OCI-LY1 (cell line): Measurements from ENCODE around the gene FERMT1.

Experiments
- H2AFZ ChIP-seq: fragments of 200-600 bp; sonication (generic), shearing (Covaris generic); 2 replicates; pipeline ENCODE4 v1.6.0; 2014; ENCODE audit warnings: antibody characterized with exemption, mild to moderate bottlenecking, low read length
- H3F3A ChIP-seq: fragments of 200-600 bp; sonication (generic), shearing (Covaris generic); 2 replicates; pipeline ENCODE4 v1.6.0; 2014; ENCODE audit warnings: mild to moderate bottlenecking, antibody characterized with exemption, low read length, moderate library complexity; ENCODE audit not compliant: insufficient read depth
- H3K27ac ChIP-seq: fragments of 200-600 bp; sonication (generic); 2 replicates; pipeline ENCODE4 v1.5.1; 2014; ENCODE audit warnings: low read length, mixed run types, mild to moderate bottlenecking, low read depth; ENCODE audit not compliant: poor library complexity, severe bottlenecking
- H3K27me3 ChIP-seq: fragments of 200-600 bp; sonication (generic); 2 replicates; pipeline ENCODE4 v1.6.0; 2014; ENCODE audit warnings: antibody characterized with exemption, mild to moderate bottlenecking, low read length, moderate library complexity; ENCODE audit not compliant: insufficient read depth
- H3K36me3 ChIP-seq: fragments of 200-600 bp; sonication (generic); 2 replicates; pipeline ENCODE4 v1.6.1; 2014; ENCODE audit warnings: mild to moderate bottlenecking, antibody characterized with exemption, low read length, moderate library complexity, mixed read lengths; ENCODE audit not compliant: insufficient read depth
- H3K4me1 ChIP-seq: fragments of 200-600 bp; sonication (generic); 2 replicates; pipeline ENCODE4 v1.5.1; 2014; ENCODE audit warnings: mild to moderate bottlenecking, low read length, moderate library complexity; ENCODE audit not compliant: insufficient read depth, severe bottlenecking
- H3K4me2 ChIP-seq: fragments of 200-600 bp; sonication (generic), shearing (Covaris generic); 2 replicates; pipeline ENCODE4 v1.6.1; 2014; ENCODE audit warnings: low read length
- H3K4me3 ChIP-seq: fragments of 200-600 bp; sonication (generic); 2 replicates; pipeline ENCODE4 v1.5.1; 2014; ENCODE audit warnings: low read length, low read depth, mild to moderate bottlenecking, mixed read lengths; ENCODE audit not compliant: poor library complexity, severe bottlenecking
- H3K79me2 ChIP-seq: fragments of 200-600 bp; shearing (Covaris generic); 2 replicates; pipeline ENCODE4 v1.6.1; 2016; ENCODE audit warnings: mixed run types, low read length, mixed read lengths; ENCODE audit not compliant: insufficient read depth
- H3K9ac ChIP-seq: fragments of 200-600 bp; sonication (generic), shearing (Covaris generic); 2 replicates; pipeline ENCODE4 v1.6.1; 2014; ENCODE audit warnings: mild to moderate bottlenecking, low read length, mixed read lengths
- H3K9me2 ChIP-seq: fragments of 200-600 bp; sonication (generic), shearing (Covaris generic); 2 replicates; pipeline ENCODE4 v1.6.1; 2014; ENCODE audit warnings: low read depth, mild to moderate bottlenecking, low read length, mixed read lengths
- H3K9me3 ChIP-seq: fragments of 200-600 bp; shearing (Covaris generic); 2 replicates; pipeline ENCODE4 v1.6.1; 2014; ENCODE audit warnings: low read length, mixed read lengths
- H4K20me1 ChIP-seq: fragments of 200-600 bp; sonication (generic), shearing (Covaris generic); 2 replicates; pipeline ENCODE4 v1.6.0; 2016; ENCODE audit warnings: mild to moderate bottlenecking, low read length; ENCODE audit not compliant: insufficient read depth
- EZH2 ChIP-seq: fragments of 200-600 bp; sonication (generic), shearing (Covaris generic); IDR thresholded peaks from 2 replicates; pipeline ENCODE4 v1.8.0; 2017; ENCODE audit warnings: borderline replicate concordance, mixed run types, mild to moderate bottlenecking, antibody characterized with exemption, low read length, moderate library complexity, mixed read lengths
- TF ChIP-seq, protein P1 (sequence below): fragments of 200-600 bp; sonication (generic), shearing (Covaris generic); IDR thresholded peaks from 2 replicates; pipeline ENCODE4 v1.5.1; 2017; ENCODE audit warnings: mild to moderate bottlenecking, antibody characterized with exemption, low read length, moderate library complexity, mixed read lengths

FERMT1 gene

DNA sequence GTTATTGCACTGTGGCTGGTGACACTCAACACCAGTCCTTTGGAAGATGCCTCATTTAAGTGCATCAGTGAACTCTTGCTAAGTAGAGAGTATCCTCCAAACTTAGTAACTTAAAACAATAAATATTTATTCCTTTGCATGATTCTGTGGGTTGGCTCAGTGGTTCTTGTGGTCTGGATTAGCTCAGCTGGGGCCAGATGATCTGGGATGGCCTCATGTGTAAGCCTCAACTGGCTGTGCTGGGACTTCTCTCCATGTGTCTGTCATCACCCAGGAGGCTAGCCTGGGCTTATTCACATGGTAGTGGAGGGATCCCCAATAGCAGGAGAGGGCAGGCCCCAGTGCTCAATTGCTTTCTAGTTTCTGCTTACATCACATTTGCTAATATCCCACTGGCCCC lies 77.3 kb downstream of the FERMT1 start:
- TF ChIP-seq EZH2: no peak
- TF ChIP-seq, protein P1, sequence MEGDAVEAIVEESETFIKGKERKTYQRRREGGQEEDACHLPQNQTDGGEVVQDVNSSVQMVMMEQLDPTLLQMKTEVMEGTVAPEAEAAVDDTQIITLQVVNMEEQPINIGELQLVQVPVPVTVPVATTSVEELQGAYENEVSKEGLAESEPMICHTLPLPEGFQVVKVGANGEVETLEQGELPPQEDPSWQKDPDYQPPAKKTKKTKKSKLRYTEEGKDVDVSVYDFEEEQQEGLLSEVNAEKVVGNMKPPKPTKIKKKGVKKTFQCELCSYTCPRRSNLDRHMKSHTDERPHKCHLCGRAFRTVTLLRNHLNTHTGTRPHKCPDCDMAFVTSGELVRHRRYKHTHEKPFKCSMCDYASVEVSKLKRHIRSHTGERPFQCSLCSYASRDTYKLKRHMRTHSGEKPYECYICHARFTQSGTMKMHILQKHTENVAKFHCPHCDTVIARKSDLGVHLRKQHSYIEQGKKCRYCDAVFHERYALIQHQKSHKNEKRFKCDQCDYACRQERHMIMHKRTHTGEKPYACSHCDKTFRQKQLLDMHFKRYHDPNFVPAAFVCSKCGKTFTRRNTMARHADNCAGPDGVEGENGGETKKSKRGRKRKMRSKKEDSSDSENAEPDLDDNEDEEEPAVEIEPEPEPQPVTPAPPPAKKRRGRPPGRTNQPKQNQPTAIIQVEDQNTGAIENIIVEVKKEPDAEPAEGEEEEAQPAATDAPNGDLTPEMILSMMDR: no peak
- H4K20me1 ChIP-seq: no peaks in the 10 kb centered on the region

DNA sequence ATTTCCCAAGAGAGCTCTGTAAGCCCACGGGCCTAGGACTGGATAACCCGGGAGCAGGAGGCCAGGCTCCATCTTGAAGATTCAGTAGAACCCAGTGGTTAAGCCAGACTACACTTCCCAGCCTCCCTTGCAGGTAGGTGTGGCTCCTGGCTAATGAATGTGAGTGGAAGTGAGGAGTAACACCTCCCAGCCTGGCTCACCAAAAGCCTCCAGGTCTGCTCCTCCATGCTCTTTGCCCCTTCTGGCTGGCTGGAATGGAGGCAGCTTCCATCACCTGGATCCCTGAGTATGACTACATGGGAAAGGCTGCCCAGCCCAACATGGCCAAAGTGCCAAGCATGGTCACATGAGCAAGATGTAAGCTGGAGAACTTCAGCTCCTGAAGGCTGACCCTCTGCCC lies 78.7 kb downstream of the FERMT1 start:
- Histone ChIP-seq H3K9me3 (no peaks in the 10 kb centered on the region), H4K20me1 (no peaks in the 10 kb centered on the region), H3K4me2 (no peak overlapping the region), H3K27me3 (no peaks in the 10 kb centered on the region; the same call in 1 of the 2 replicates), H3K9me2 (no peaks in the 10 kb centered on the region), H3K4me1 (no peaks in the 10 kb centered on the region), H3K4me3 (no peak overlapping the region), H3K79me2 (no peaks in the 10 kb centered on the region), H3K36me3 (peaks cover 15% of the 10 kb centered on the region), H3F3A (no peaks in the 10 kb centered on the region), H3K27ac (no peak overlapping the region), H2AFZ (no peak overlapping the region), H3K9ac (no peak overlapping the region)
- no peak for TF ChIP-seq EZH2
- TF ChIP-seq, protein P1: no peak

More for the DNA sequence above, 77.3 kb downstream of the FERMT1 start:
- Histone ChIP-seq H3K27me3 (no peaks in the 10 kb centered on the region; the same call in 1 of the 2 replicates), H3K9me3 (no peaks in the 10 kb centered on the region), H3K4me2 (no peak overlapping the region), H3K36me3 (peaks cover 4% of the 10 kb centered on the region), H3K79me2 (no peaks in the 10 kb centered on the region), H2AFZ (no peak overlapping the region), H3K4me1 (no peaks in the 10 kb centered on the region), H3K4me3 (no peak overlapping the region), H3K27ac (no peak overlapping the region), H3K9me2 (no peaks in the 10 kb centered on the region), H3F3A (no peaks in the 10 kb centered on the region), H3K9ac (no peak overlapping the region)

DNA sequence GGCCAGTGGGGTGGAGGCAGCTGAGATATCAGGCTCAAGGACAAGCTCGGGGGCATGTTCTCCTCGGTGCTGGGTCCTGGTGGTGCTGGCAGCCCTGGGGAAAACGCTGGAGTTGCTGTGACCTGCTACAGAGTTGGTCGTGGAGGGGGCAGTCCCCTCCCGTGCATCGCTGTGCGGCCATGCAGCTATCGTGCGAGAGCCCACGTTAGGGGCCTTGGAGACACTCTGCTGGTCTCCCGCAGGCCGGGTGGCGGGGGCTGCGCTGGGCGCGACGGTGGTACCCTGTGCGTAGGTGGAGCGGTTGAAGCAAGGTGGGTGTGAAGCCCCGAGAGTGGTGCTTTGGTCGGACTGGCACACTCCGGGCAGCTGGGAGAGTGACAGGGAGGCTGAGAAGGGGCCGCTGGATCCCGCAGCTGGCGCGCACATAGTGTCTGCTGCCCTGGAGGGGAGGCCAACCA lies 81.0 kb downstream of the FERMT1 start:
- H3K36me3 ChIP-seq: peaks cover 36% of the 10 kb centered on the region
- no peaks in the 10 kb centered on the region for H3K79me2 ChIP-seq

More for the DNA sequence above, 81.0 kb downstream of the FERMT1 start:
- Histone ChIP-seq H3K27ac (no peak overlapping the region), H3K4me1 (no peaks in the 10 kb centered on the region), H2AFZ (no peak overlapping the region), H3K9me3 (no peaks in the 10 kb centered on the region), H3K4me2 (no peak overlapping the region), H4K20me1 (no peaks in the 10 kb centered on the region), H3K4me3 (no peak overlapping the region), H3K27me3 (no peaks in the 10 kb centered on the region), H3K9me2 (no peaks in the 10 kb centered on the region), H3K9ac (no peak overlapping the region), H3F3A (no peaks in the 10 kb centered on the region)
- TF ChIP-seq EZH2: no peak
- TF ChIP-seq, protein P1: no peak
